OCI-LY1 (cell line): ENCODE measurements around the gene FAM131A.

Source experiments
- H2AFZ ChIP-seq: fragments of 200-600 bp; sonication (generic), shearing (Covaris generic); 2 replicates; pipeline ENCODE4 v1.6.0; 2014; ENCODE audit warnings: antibody characterized with exemption, mild to moderate bottlenecking, low read length
- H3F3A ChIP-seq: fragments of 200-600 bp; sonication (generic), shearing (Covaris generic); 2 replicates; pipeline ENCODE4 v1.6.0; 2014; ENCODE audit warnings: mild to moderate bottlenecking, antibody characterized with exemption, low read length, moderate library complexity; ENCODE audit not compliant: insufficient read depth
- H3K27ac ChIP-seq: fragments of 200-600 bp; sonication (generic); 2 replicates; pipeline ENCODE4 v1.5.1; 2014; ENCODE audit warnings: low read length, mixed run types, mild to moderate bottlenecking, low read depth; ENCODE audit not compliant: poor library complexity, severe bottlenecking
- H3K27me3 ChIP-seq: fragments of 200-600 bp; sonication (generic); 2 replicates; pipeline ENCODE4 v1.6.0; 2014; ENCODE audit warnings: antibody characterized with exemption, mild to moderate bottlenecking, low read length, moderate library complexity; ENCODE audit not compliant: insufficient read depth
- H3K36me3 ChIP-seq: fragments of 200-600 bp; sonication (generic); 2 replicates; pipeline ENCODE4 v1.6.1; 2014; ENCODE audit warnings: mild to moderate bottlenecking, antibody characterized with exemption, low read length, moderate library complexity, mixed read lengths; ENCODE audit not compliant: insufficient read depth
- H3K4me1 ChIP-seq: fragments of 200-600 bp; sonication (generic); 2 replicates; pipeline ENCODE4 v1.5.1; 2014; ENCODE audit warnings: mild to moderate bottlenecking, low read length, moderate library complexity; ENCODE audit not compliant: insufficient read depth, severe bottlenecking
- H3K4me2 ChIP-seq: fragments of 200-600 bp; sonication (generic), shearing (Covaris generic); 2 replicates; pipeline ENCODE4 v1.6.1; 2014; ENCODE audit warnings: low read length
- H3K4me3 ChIP-seq: fragments of 200-600 bp; sonication (generic); 2 replicates; pipeline ENCODE4 v1.5.1; 2014; ENCODE audit warnings: low read length, low read depth, mild to moderate bottlenecking, mixed read lengths; ENCODE audit not compliant: poor library complexity, severe bottlenecking
- H3K79me2 ChIP-seq: fragments of 200-600 bp; shearing (Covaris generic); 2 replicates; pipeline ENCODE4 v1.6.1; 2016; ENCODE audit warnings: mixed run types, low read length, mixed read lengths; ENCODE audit not compliant: insufficient read depth
- H3K9ac ChIP-seq: fragments of 200-600 bp; sonication (generic), shearing (Covaris generic); 2 replicates; pipeline ENCODE4 v1.6.1; 2014; ENCODE audit warnings: mild to moderate bottlenecking, low read length, mixed read lengths
- H3K9me2 ChIP-seq: fragments of 200-600 bp; sonication (generic), shearing (Covaris generic); 2 replicates; pipeline ENCODE4 v1.6.1; 2014; ENCODE audit warnings: low read depth, mild to moderate bottlenecking, low read length, mixed read lengths
- H3K9me3 ChIP-seq: fragments of 200-600 bp; shearing (Covaris generic); 2 replicates; pipeline ENCODE4 v1.6.1; 2014; ENCODE audit warnings: low read length, mixed read lengths
- H4K20me1 ChIP-seq: fragments of 200-600 bp; sonication (generic), shearing (Covaris generic); 2 replicates; pipeline ENCODE4 v1.6.0; 2016; ENCODE audit warnings: mild to moderate bottlenecking, low read length; ENCODE audit not compliant: insufficient read depth
- EZH2 ChIP-seq: fragments of 200-600 bp; sonication (generic), shearing (Covaris generic); IDR thresholded peaks from 2 replicates; pipeline ENCODE4 v1.8.0; 2017; ENCODE audit warnings: borderline replicate concordance, mixed run types, mild to moderate bottlenecking, antibody characterized with exemption, low read length, moderate library complexity, mixed read lengths
- TF ChIP-seq, protein P1 (sequence below): fragments of 200-600 bp; sonication (generic), shearing (Covaris generic); IDR thresholded peaks from 2 replicates; pipeline ENCODE4 v1.5.1; 2017; ENCODE audit warnings: mild to moderate bottlenecking, antibody characterized with exemption, low read length, moderate library complexity, mixed read lengths

FAM131A gene

DNA sequence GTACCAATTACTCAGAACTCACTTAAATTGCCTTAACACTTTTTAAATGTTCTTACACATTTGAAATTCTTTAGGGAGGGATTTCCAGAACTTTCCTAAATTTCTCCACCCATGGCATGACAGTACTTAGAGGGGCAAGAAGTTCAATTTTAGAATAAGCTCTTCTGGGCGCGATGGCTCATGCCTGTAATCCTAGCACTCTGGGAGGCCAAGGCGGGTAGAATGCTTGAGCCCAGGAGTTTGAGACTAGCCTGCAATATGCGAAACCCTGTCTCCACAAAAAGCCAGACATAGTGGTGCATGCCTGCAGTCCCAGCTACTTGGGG is 10.6 kb downstream of the FAM131A start:
- Histone ChIP-seq H4K20me1 (no peaks in the 10 kb centered on the region), H3K4me3 (no peak overlapping the region), H3K27me3 (no peaks in the 10 kb centered on the region), H3K9ac (no peak overlapping the region), H3K4me1 (no peaks in the 10 kb centered on the region), H2AFZ (no peak overlapping the region), H3K79me2 (no peaks in the 10 kb centered on the region), H3F3A (no peaks in the 10 kb centered on the region), H3K27ac (no peak overlapping the region), H3K36me3 (no peaks in the 10 kb centered on the region), H3K4me2 (no peak overlapping the region), H3K9me3 (no peaks in the 10 kb centered on the region), H3K9me2 (no peaks in the 10 kb centered on the region)
- TF ChIP-seq EZH2, result no peak
- TF ChIP-seq, protein P1, sequence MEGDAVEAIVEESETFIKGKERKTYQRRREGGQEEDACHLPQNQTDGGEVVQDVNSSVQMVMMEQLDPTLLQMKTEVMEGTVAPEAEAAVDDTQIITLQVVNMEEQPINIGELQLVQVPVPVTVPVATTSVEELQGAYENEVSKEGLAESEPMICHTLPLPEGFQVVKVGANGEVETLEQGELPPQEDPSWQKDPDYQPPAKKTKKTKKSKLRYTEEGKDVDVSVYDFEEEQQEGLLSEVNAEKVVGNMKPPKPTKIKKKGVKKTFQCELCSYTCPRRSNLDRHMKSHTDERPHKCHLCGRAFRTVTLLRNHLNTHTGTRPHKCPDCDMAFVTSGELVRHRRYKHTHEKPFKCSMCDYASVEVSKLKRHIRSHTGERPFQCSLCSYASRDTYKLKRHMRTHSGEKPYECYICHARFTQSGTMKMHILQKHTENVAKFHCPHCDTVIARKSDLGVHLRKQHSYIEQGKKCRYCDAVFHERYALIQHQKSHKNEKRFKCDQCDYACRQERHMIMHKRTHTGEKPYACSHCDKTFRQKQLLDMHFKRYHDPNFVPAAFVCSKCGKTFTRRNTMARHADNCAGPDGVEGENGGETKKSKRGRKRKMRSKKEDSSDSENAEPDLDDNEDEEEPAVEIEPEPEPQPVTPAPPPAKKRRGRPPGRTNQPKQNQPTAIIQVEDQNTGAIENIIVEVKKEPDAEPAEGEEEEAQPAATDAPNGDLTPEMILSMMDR, result no peak

DNA sequence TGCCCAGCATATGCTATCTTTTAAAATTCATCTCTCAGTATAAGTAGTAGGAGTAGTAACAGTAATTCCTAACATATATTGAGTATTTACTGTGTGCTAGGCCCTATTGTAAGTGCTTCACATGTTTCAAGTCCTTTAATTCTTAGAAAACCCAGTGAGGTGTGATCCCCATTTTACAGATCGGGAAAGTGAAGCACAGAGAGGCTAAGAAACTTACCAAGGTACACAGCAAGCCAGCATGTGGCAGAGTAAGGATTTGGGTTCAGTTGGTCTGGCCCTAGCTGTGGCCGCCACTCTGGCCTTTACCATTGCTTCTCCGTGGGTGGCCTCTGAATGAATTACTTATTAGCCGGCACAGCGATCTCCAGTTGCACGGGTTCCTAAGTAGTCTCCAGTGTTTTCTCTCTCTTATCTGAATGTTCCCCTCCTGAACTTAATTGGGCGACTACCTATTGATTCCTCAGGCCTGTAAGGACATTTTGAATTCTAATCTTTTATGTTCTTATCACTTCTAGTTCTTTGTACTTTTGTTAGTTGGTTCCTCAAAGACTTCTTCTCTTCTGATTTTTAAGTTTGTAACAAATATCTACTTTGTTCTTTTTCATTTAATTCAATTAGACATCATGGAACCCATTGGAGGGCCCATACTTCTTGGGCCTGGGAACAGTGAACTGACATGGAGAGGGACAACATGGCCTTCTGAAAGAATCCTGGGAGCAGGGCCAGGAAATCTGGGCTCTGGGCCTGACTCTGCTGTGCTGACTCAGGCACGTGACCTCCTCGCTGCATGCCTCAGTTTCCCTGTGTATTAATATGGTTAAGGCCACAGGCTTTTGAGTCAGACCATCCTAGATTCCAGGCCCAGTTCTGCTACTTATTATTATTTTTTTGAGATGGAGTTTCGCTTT is 12.4 kb downstream of the FAM131A start:
- no peaks in the 10 kb centered on the region for H3K9me3 ChIP-seq
- H3K79me2 ChIP-seq, result no peaks in the 10 kb centered on the region
- no peak overlapping the region for H3K4me2 ChIP-seq
- H3K9ac ChIP-seq, result no peak overlapping the region
- H3K4me3 ChIP-seq, result no peak overlapping the region
- H4K20me1 ChIP-seq, result no peaks in the 10 kb centered on the region
- H3K27ac ChIP-seq, result no peak overlapping the region
- no peaks in the 10 kb centered on the region for H3F3A ChIP-seq
- no peaks in the 10 kb centered on the region for H3K36me3 ChIP-seq
- no peak overlapping the region for H2AFZ ChIP-seq
- no peaks in the 10 kb centered on the region for H3K9me2 ChIP-seq
- TF ChIP-seq, protein P1, result no peak
- H3K4me1 ChIP-seq, result peaks cover 3% of the 10 kb centered on the region
- H3K27me3 ChIP-seq, result no peaks in the 10 kb centered on the region

DNA sequence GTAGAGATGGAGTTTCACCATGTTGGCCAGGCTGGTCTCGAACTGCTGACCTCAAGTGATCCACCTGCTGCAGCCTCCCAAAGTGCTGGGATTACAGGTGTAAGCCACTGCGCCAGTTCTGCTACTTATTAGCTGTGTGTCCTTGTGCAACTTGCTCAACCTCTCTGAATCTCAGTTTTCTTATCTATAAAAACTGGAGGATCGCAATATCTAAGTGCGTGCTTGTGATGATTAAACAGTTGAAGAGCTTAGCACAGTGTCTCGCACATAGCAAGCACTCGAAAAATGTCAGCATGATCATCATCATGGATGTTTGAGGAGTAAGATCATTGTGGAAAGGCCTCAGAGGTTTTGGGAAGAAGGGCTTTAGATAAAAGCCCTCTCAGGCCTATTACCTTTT is 13.2 kb downstream of the FAM131A start:
- H3K4me2 ChIP-seq, result no peak overlapping the region
- H3K9ac ChIP-seq, result no peak overlapping the region
- no peaks in the 10 kb centered on the region for H3K79me2 ChIP-seq
- no peak overlapping the region for H3K27ac ChIP-seq
- no peak overlapping the region for H2AFZ ChIP-seq
- peaks cover 3% of the 10 kb centered on the region for H3K4me1 ChIP-seq
- H3K9me3 ChIP-seq, result no peaks in the 10 kb centered on the region
- H3K36me3 ChIP-seq, result no peaks in the 10 kb centered on the region
- H3K4me3 ChIP-seq, result no peak overlapping the region
- H3F3A ChIP-seq, result no peaks in the 10 kb centered on the region
- TF ChIP-seq, protein P1, result no peak
- TF ChIP-seq EZH2, result no peak
- no peaks in the 10 kb centered on the region for H4K20me1 ChIP-seq
- H3K9me2 ChIP-seq, result no peaks in the 10 kb centered on the region
- no peaks in the 10 kb centered on the region for H3K27me3 ChIP-seq
